ENCODE data around the gene GRB2.

DNA sequence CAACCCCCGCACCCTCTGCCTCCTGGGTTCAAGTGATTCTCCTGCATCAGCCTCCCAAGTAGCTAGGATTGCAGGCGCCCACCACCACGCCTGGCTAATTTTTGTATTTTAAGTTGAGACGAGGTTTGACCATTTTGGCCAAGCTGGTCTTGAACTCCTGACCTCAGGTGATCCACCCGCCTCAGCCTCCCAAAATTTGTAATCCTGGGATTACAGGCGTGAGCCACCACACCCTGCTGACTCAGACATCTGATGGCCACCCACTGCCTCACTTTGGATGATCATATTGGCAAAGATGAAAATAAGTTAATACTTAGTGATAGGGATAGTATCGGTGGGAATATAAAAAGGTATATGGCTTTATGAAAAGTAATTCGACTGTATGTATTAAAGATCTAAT lies 55.9 kb downstream of the GRB2 start:
- TF ChIP-seq TARDBP (IDR thresholded peaks at IDR 0.05) (no peak), FOXA1 (IDR thresholded peaks at IDR 0.05) (no peak), HDGF (IDR thresholded peaks at IDR 0.05; ENCODE audit: borderline replicate concordance) (no peak), BHLHE40 (IDR thresholded peaks at IDR 0.05; ENCODE audit: borderline replicate concordance) (no peak), FOXK2 (IDR thresholded peaks at IDR 0.05) (no peak)
